Mucosa of rectum (tissue), 2 donors: ENCODE data around the gene SORCS2.

ENCODE experiments used
- H3K27ac ChIP-seq, 2 donors: one replicate each; pipeline ENCODE4 v1.7.0; 2013; ENCODE audit warnings: inconsistent platforms in 2 of 2, low read depth in 2 of 2, low read length in 2 of 2
- H3K27me3 ChIP-seq, 2 donors: one replicate each; pipeline ENCODE4 v1.7.0; 2013; ENCODE audit warnings: low read length in 2 of 2; ENCODE audit not compliant: control insufficient read depth in 2 of 2, insufficient read depth in 2 of 2
- H3K36me3 ChIP-seq, 2 donors: one replicate each; pipeline ENCODE4 v1.7.0; 2013; ENCODE audit warnings: low read length in 2 of 2; ENCODE audit not compliant: control insufficient read depth in 2 of 2, insufficient read depth in 2 of 2
- H3K4me1 ChIP-seq, 2 donors: one replicate each; pipeline ENCODE4 v1.7.0; 2013; ENCODE audit warnings: low read length in 2 of 2, mild to moderate bottlenecking in 1 of 2; ENCODE audit not compliant: control insufficient read depth in 2 of 2, insufficient read depth in 2 of 2
- H3K4me3 ChIP-seq, 2 donors: one replicate each; pipeline ENCODE4 v1.7.0; 2013; ENCODE audit warnings: low read length in 2 of 2
- H3K9ac ChIP-seq, 2 donors: one replicate each; pipeline ENCODE4 v1.7.0; 2013; ENCODE audit warnings: low read length in 2 of 2, low read depth in 1 of 2, mild to moderate bottlenecking in 1 of 2
- H3K9me3 ChIP-seq, 2 donors: one replicate each; pipeline ENCODE4 v1.7.0; 2013; ENCODE audit warnings: low read length in 2 of 2; ENCODE audit not compliant: control insufficient read depth in 2 of 2
- donor health status: healthy.
- donor health status: Normal muscosa, but diverticular disease.

The SORCS2 gene

DNA sequence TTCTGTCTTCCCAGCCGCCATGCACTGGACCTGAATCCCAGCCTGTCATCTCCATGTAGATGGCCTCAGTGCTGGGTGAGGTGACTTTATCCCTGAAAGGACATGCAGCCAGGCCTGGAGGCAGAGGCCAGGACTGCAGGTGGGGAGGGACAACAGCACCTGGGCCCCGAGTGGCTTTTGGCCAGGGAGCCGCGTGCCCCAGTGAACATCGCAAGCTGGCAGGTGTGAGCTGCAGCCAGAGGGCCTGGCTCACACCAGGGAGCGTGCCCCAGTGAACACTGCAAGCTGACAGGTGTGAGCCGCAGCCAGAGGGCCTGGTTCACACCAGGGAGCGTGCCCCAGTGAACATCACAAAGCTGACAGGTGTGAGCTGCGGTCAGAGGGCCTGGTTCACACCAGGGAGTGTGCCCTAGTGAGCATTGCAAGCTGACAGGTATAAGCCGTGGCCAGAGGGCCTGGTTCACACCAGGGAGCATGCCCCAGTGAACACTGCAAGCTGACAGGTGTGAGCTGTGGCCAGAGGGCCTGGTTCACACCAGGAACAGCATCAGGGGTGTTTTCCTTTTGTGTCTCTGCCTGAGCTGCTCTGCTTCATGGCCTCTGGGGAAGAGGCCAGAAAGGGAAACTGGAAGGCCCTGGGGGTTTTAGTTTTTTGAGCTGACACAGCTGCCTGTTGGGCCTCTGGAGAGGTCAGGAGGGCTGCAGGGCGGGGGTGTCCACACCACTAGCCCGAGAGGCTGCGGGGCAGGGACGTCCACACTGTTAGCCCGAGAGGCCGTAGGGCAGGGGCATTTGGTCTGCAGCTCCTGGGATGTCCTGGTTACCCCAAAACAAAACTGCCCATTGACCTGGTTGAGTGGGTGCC is 265.1 kb downstream of the SORCS2 start:
- no peak overlapping the region for H3K9ac ChIP-seq

GRCh38 chr4:7458066-7458425 is 265.7 kb downstream of the SORCS2 start:
- Histone ChIP-seq H3K4me1 (no peaks in the 10 kb centered on the region), H3K27me3 (peaks cover 0 to 3% of the 10 kb centered on the region in 2 donors), H3K9ac (no peak overlapping the region), H3K36me3 (no peaks in the 10 kb centered on the region), H3K27ac (no peak overlapping the region), H3K4me3 (no peak overlapping the region), H3K9me3 (no peaks in the 10 kb centered on the region)

More for the DNA sequence above, 265.1 kb downstream of the SORCS2 start:
- Histone ChIP-seq H3K27me3 (peaks cover 0 to 3% of the 10 kb centered on the region in 2 donors), H3K4me1 (no peaks in the 10 kb centered on the region), H3K4me3 (no peak overlapping the region), H3K36me3 (no peaks in the 10 kb centered on the region), H3K9me3 (no peaks in the 10 kb centered on the region), H3K27ac (no peak overlapping the region)

DNA sequence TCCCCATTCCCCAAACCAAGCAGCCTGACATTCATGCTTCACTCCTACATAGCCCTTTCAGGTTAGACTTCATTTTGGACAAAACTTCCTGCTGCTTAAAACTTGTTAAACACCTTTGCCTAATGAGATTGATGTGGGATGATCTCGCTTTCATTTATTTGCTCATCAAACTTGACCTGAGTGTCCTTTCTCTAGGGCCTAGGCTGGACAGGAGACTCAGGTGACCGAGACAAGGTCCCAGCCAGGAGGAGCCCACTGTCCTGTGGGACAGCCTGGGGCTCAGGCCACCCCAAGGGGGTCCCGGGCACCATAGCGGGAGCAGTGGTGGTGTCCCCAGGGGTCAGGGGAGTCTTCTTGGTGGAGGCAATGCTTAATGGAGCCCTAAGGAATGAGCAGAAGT is 266.1 kb downstream of the SORCS2 start:
- H3K9me3 ChIP-seq = no peaks in the 10 kb centered on the region
- no peak overlapping the region for H3K27ac ChIP-seq
- no peak overlapping the region for H3K4me3 ChIP-seq
- H3K36me3 ChIP-seq = no peaks in the 10 kb centered on the region
- H3K4me1 ChIP-seq = no peaks in the 10 kb centered on the region
- no peak overlapping the region for H3K9ac ChIP-seq
- peaks cover 0 to 3% of the 10 kb centered on the region in 2 donors for H3K27me3 ChIP-seq

DNA sequence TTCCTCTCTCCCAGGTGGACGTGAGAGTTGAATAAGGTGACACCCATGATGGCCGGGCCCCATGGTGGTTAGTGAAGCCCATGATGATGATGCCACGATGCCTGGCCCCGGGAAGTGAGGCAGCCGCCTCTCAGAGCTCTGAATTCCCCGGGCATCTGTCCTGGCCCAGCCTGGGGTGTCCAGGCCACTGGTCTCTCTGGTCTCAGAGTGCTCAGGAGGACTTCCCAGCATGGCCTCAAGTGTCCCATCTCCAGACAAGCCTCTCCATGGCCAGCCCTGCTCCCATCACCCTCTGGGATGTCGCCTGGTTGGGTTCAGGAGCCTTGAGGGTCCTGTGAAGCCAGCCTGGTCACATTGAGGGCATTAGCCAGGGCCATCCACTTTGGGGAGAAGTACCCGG is 267.1 kb downstream of the SORCS2 start:
- Histone ChIP-seq H3K36me3 (no peaks in the 10 kb centered on the region), H3K4me1 (no peaks in the 10 kb centered on the region), H3K27me3 (peaks cover 0 to 3% of the 10 kb centered on the region in 2 donors), H3K9ac (no peak overlapping the region), H3K4me3 (no peak overlapping the region), H3K9me3 (no peaks in the 10 kb centered on the region), H3K27ac (no peak overlapping the region)

DNA sequence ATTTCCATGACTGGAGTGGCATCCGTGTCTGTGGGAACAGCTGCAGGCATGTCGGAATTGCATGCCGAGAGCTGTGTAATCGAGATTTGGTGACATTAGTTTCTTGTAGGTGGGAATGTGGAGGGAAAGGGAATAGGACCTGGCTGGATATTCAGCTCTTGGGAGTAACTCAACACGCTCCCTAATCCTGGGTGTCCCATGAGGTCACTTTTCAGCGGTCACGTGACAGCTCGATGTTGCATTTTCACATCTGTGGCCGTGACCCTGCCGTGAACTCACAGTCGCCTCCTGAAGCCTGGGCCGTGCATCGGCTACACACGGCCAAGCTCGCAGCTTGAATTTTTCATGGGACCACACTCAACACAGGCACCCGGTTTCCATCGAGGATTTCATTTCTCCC is 268.2 kb downstream of the SORCS2 start:
- Histone ChIP-seq H3K4me3 (no peak overlapping the region), H3K27me3 (peaks cover 0 to 3% of the 10 kb centered on the region in 2 donors), H3K9ac (no peak overlapping the region), H3K27ac (no peak overlapping the region), H3K36me3 (no peaks in the 10 kb centered on the region), H3K9me3 (no peaks in the 10 kb centered on the region), H3K4me1 (no peaks in the 10 kb centered on the region)

GRCh38 chr4:7461230-7461629 is 268.9 kb downstream of the SORCS2 start:
- Histone ChIP-seq H3K4me1 (no peaks in the 10 kb centered on the region), H3K36me3 (no peaks in the 10 kb centered on the region), H3K9me3 (no peaks in the 10 kb centered on the region), H3K9ac (no peak overlapping the region), H3K27me3 (peaks cover 0 to 3% of the 10 kb centered on the region in 2 donors), H3K4me3 (no peak overlapping the region), H3K27ac (no peak overlapping the region)

GRCh38 chr4:7462509-7462971 is 270.2 kb downstream of the SORCS2 start:
- Histone ChIP-seq H3K27ac (no peak overlapping the region), H3K4me1 (no peaks in the 10 kb centered on the region), H3K9me3 (no peaks in the 10 kb centered on the region), H3K9ac (no peak overlapping the region), H3K36me3 (no peaks in the 10 kb centered on the region), H3K4me3 (no peak overlapping the region), H3K27me3 (peaks cover 0 to 3% of the 10 kb centered on the region in 2 donors)

DNA sequence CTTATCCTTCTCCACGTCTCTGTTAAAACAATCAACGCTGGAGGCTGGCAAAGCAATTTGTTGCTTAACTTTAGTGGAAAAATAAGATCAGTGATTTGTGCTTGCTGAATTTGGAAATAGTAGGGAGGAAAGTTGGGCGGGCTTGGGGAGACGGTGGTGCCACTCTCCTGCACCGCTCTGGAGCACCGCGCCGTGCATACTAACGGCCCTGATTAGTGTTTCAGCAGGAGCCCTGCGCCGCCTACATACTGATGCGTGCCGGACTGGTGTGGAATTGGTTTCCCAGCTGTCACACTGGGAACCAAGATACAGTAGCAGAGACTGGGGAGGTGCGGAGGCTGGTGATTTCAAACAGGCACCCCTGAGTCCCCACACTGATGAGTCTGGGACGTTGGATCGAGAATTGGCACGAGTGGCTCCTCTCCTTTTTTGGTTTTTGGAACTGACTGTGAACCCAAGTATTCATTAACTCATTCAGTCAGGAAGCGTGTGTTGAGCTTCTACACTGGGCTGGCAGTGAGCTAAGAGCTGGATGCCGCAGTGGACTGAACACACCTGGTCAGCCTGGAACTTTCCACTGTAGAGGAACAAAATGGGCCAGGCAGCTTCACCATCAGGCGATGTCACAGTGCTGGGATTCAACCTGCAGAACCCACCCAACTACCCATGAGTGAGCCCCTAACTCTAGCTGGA is 271.4 kb downstream of the SORCS2 start:
- H3K4me1 ChIP-seq = no peaks in the 10 kb centered on the region
- H3K27me3 ChIP-seq = peaks cover 0 to 3% of the 10 kb centered on the region in 2 donors
- H3K9me3 ChIP-seq = no peaks in the 10 kb centered on the region
- no peak overlapping the region for H3K4me3 ChIP-seq
- H3K9ac ChIP-seq = no peak overlapping the region
- no peak overlapping the region for H3K27ac ChIP-seq
- no peaks in the 10 kb centered on the region for H3K36me3 ChIP-seq

DNA sequence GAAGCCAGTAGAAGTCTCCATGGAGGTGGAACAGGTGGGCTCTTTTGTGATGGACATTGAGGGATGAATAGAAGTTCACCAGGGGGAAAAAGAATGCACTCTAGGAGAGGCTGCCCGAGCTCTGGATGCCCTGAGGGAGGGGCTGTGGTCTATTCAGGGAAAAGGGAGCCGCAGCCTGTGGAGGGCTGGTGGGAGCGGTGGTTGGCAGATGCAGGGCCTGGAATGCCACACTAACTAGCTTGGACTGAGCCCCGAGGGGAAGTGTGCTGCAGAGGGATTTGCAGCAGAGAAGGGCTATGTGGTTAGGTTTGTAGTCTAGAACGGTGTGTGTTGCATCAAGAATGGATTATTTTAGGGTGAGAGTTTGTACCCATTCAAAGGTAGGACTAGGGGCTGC is 271.9 kb downstream of the SORCS2 start:
- H3K4me1 ChIP-seq = no peaks in the 10 kb centered on the region
- no peak overlapping the region for H3K4me3 ChIP-seq
- H3K36me3 ChIP-seq = no peaks in the 10 kb centered on the region
- H3K27me3 ChIP-seq = peaks cover 0 to 3% of the 10 kb centered on the region in 2 donors
- no peak overlapping the region for H3K27ac ChIP-seq
- no peak overlapping the region for H3K9ac ChIP-seq
- H3K9me3 ChIP-seq = no peaks in the 10 kb centered on the region

- H3K4me3 ChIP-seq = no peak overlapping the region
- no peak overlapping the region for H3K27ac ChIP-seq
- H3K36me3 ChIP-seq = no peaks in the 10 kb centered on the region
- peaks cover 0 to 3% of the 10 kb centered on the region in 2 donors for H3K27me3 ChIP-seq
- no peaks in the 10 kb centered on the region for H3K9me3 ChIP-seq
- no peaks in the 10 kb centered on the region for H3K4me1 ChIP-seq
- H3K9ac ChIP-seq = no peak overlapping the region
These were observed 272.7 kb downstream of the SORCS2 start for GRCh38 chr4:7465017-7465416.
